OCI-LY3 (cell line): ENCODE measurements around the gene KRT6A.

Experiments
- H2AFZ ChIP-seq: fragments of 200-600, 300-600 bp; shearing (Covaris generic); 2 replicates; pipeline ENCODE4 v1.6.0; 2014; ENCODE audit warnings: antibody characterized with exemption, low read depth, low read length
- H3K27ac ChIP-seq: fragments of 200-600, 300-600 bp; sonication (generic); 2 replicates; pipeline ENCODE4 v1.5.1; 2014; ENCODE audit warnings: mild to moderate bottlenecking, low read length, moderate library complexity, mixed read lengths
- H3K27me3 ChIP-seq: fragments of 200-600, 300-600 bp; sonication (generic); 2 replicates; pipeline ENCODE4 v1.6.1; 2014; ENCODE audit warnings: low read depth, low read length, mixed read lengths
- H3K36me3 ChIP-seq: fragments of 200-600, 300-600 bp; sonication (generic); replicated peaks from 2 replicates; pipeline ENCODE3; 2014; ENCODE audit warnings: low read depth, low read length, mixed read lengths
- H3K4me1 ChIP-seq: fragments of 300-600, 200-600 bp; sonication (generic); 2 replicates; pipeline ENCODE4 v1.6.1; 2014; ENCODE audit warnings: low read length, mixed read lengths
- H3K4me2 ChIP-seq: fragments of 200-600, 300-600 bp; sonication (generic); 2 replicates; pipeline ENCODE4 v1.6.1; 2014; ENCODE audit warnings: low read length, mixed read lengths
- H3K4me3 ChIP-seq: fragments of 300-600, 200-600 bp; sonication (generic); 2 replicates; pipeline ENCODE4 v1.5.1; 2014; ENCODE audit warnings: antibody characterized with exemption, mild to moderate bottlenecking, low read length, moderate library complexity
- H3K79me2 ChIP-seq: fragments of 300-600, 200-600 bp; shearing (Covaris generic); 2 replicates; pipeline ENCODE4 v1.6.1; 2014; ENCODE audit warnings: mild to moderate bottlenecking, low read length, mixed read lengths
- H3K9ac ChIP-seq: fragments of 300-600, 200-600 bp; shearing (Covaris generic); 2 replicates; pipeline ENCODE4 v1.6.0; 2014; ENCODE audit warnings: mild to moderate bottlenecking, low read length, moderate library complexity
- H3K9me3 ChIP-seq: fragments of 200-600, 300-600 bp; shearing (Covaris generic); 2 replicates; pipeline ENCODE4 v1.6.1; 2014; ENCODE audit warnings: low read length, mixed read lengths; ENCODE audit not compliant: insufficient read depth
- H4K20me1 ChIP-seq: fragments of 200-600, 300-600 bp; sonication (generic); 2 replicates; pipeline ENCODE4 v1.6.1; 2016; ENCODE audit warnings: low read length, mixed read lengths; ENCODE audit not compliant: insufficient read depth
- EZH2phosphoT487 ChIP-seq: fragments of 200-600 bp; shearing (Covaris generic); IDR thresholded peaks from 2 replicates; pipeline ENCODE4 v1.6.1; 2018; ENCODE audit warnings: antibody characterized with exemption, mixed run types, low read depth
- TF ChIP-seq, protein P1 (sequence below): fragments of 200-600, 300-600 bp; sonication (generic); IDR thresholded peaks from 2 replicates; pipeline ENCODE4 v1.5.1; 2014; ENCODE audit warnings: antibody characterized with exemption, low read length, low read depth

The KRT6A gene

DNA sequence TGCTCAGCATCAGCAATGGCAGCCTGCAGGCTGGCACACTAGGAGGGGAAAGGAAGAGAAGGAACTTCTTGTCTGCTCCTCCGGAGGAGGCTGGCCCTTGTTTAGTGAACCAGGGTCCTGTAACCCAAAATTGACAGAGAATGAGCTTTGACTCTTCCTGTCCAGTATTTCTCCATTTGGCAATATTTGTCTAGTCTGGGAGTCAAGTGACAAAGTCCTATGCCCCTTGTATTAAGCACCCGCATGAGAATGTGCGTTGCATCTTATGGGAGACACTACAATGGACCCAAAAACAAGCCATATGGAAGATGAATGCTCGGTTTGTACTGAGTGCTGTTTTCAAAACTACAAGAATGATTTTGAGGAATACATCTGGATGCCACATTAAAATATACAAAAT, 23.2 kb downstream of the KRT6A start:
- Histone ChIP-seq H3K9me3 (no peaks in the 10 kb centered on the region), H3K27ac (no peak overlapping the region), H3K4me1 (no peaks in the 10 kb centered on the region), H2AFZ (no peak overlapping the region), H3K36me3 (no peaks in the 10 kb centered on the region), H3K27me3 (peaks cover 3% of the 10 kb centered on the region; the same call in 1 of the 2 replicates), H3K4me2 (no peak overlapping the region), H3K9ac (no peak overlapping the region), H4K20me1 (no peaks in the 10 kb centered on the region), H3K79me2 (no peaks in the 10 kb centered on the region), H3K4me3 (no peak overlapping the region)
- TF ChIP-seq EZH2phosphoT487 = no peak
- TF ChIP-seq, protein P1, sequence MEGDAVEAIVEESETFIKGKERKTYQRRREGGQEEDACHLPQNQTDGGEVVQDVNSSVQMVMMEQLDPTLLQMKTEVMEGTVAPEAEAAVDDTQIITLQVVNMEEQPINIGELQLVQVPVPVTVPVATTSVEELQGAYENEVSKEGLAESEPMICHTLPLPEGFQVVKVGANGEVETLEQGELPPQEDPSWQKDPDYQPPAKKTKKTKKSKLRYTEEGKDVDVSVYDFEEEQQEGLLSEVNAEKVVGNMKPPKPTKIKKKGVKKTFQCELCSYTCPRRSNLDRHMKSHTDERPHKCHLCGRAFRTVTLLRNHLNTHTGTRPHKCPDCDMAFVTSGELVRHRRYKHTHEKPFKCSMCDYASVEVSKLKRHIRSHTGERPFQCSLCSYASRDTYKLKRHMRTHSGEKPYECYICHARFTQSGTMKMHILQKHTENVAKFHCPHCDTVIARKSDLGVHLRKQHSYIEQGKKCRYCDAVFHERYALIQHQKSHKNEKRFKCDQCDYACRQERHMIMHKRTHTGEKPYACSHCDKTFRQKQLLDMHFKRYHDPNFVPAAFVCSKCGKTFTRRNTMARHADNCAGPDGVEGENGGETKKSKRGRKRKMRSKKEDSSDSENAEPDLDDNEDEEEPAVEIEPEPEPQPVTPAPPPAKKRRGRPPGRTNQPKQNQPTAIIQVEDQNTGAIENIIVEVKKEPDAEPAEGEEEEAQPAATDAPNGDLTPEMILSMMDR = no peak

GRCh38 chr12:52464897-52465296, 28.2 kb downstream of the KRT6A start:
- Histone ChIP-seq H3K36me3 (no peaks in the 10 kb centered on the region), H3K9ac (no peak overlapping the region), H3K27ac (no peak overlapping the region), H3K4me1 (no peaks in the 10 kb centered on the region), H3K79me2 (no peaks in the 10 kb centered on the region), H3K9me3 (no peaks in the 10 kb centered on the region), H3K27me3 (peaks cover 29% of the 10 kb centered on the region), H3K4me3 (no peak overlapping the region), H3K4me2 (no peak overlapping the region), H2AFZ (no peak overlapping the region), H4K20me1 (no peaks in the 10 kb centered on the region)
- TF ChIP-seq, protein P1 = no peak
- no peak for TF ChIP-seq EZH2phosphoT487

GRCh38 chr12:52461693-52462092, 31.4 kb downstream of the KRT6A start:
- H3K4me3 ChIP-seq = no peak overlapping the region
- no peak overlapping the region for H3K27ac ChIP-seq
- H4K20me1 ChIP-seq = no peaks in the 10 kb centered on the region
- no peak overlapping the region for H3K4me2 ChIP-seq
- H3K4me1 ChIP-seq = no peaks in the 10 kb centered on the region
- TF ChIP-seq, protein P1 = no peak
- TF ChIP-seq EZH2phosphoT487 = no peak
- H3K36me3 ChIP-seq = no peaks in the 10 kb centered on the region
- H3K9me3 ChIP-seq = no peaks in the 10 kb centered on the region
- no peaks in the 10 kb centered on the region for H3K79me2 ChIP-seq
- H2AFZ ChIP-seq = no peak overlapping the region
- H3K27me3 ChIP-seq = peaks cover 32% of the 10 kb centered on the region
- no peak overlapping the region for H3K9ac ChIP-seq

GRCh38 chr12:52458861-52459260, 34.2 kb downstream of the KRT6A start:
- Histone ChIP-seq H3K27me3 (peaks cover 30% of the 10 kb centered on the region), H3K27ac (no peak overlapping the region)

More at GRCh38 chr12:52458861-52459260, 34.2 kb downstream of the KRT6A start:
- H3K4me3 ChIP-seq = no peak overlapping the region
- no peaks in the 10 kb centered on the region for H4K20me1 ChIP-seq
- H3K9me3 ChIP-seq = no peaks in the 10 kb centered on the region
- no peak overlapping the region for H2AFZ ChIP-seq
- H3K36me3 ChIP-seq = no peaks in the 10 kb centered on the region
- no peak for TF ChIP-seq EZH2phosphoT487
- TF ChIP-seq, protein P1 = no peak
- H3K4me2 ChIP-seq = no peak overlapping the region
- H3K9ac ChIP-seq = no peak overlapping the region
- H3K4me1 ChIP-seq = no peaks in the 10 kb centered on the region
- no peaks in the 10 kb centered on the region for H3K79me2 ChIP-seq
